Measurements from ENCODE around the gene ST13.

DNA sequence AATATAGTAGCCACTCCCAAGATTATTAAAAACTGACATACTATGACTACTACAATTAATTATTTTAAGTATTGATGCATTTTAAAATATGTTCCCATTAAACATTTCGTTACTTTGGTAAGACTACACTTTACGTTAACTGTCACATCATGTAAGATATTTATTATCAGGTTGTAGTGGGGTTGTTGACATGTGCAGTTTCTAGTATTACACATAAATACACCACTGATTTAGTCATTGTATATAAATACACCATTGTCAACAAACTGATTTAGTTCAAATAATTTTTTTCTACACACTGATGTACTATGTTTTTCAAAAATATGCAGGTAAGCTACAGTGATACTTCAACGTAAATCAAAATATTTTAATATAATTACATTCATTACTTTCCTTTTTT is 11.5 kb downstream of the ST13 start:
- TF ChIP-seq CTCF (conservative IDR thresholded peaks at IDR 0.05 in 1 of 2, IDR thresholded peaks at IDR 0.05 in 1 of 2; ENCODE audit: extremely low read depth in 1 of 2, insufficient read depth in 1 of 2, low read depth in 1 of 2, low read length in 2 of 2): no peak
- no peak for TF ChIP-seq EZH2 (IDR thresholded peaks at IDR 0.05; ENCODE audit: borderline replicate concordance, low read length)

Measured in mammary epithelial cell (primary cell).